ENCODE measurements around the gene YPEL2. TPM values are rescaled to one million over a fixed set of nuclear protein-coding genes. Genes with fewer than 3 reads are reported as not detected.
A peak's percentile ranks its signal among the peaks of the same experiment; 100 is the strongest.

The YPEL2 gene
- total and polyA plus RNA-seq, 2 of the 13 experiments (the other 11 are each of a cell fraction or from before 2014, with no cell fraction given): 8.5 to 21.1 TPM

GRCh38 chr17:59440757-59441463 is 109.5 kb downstream of the YPEL2 start (continued):
- TF ChIP-seq MNT (IDR thresholded peaks at IDR 0.05) (no peak), ONECUT2 (CRISPR knock-in tag; IDR thresholded peaks at IDR 0.05) (no peak), ZBTB42 (CRISPR knock-in tag; IDR thresholded peaks at IDR 0.05) (no peak), KAT8 (CRISPR knock-in tag; IDR thresholded peaks at IDR 0.05) (peak; percentile 73), MXD1 (CRISPR knock-in tag; IDR thresholded peaks at IDR 0.05) (no peak), ZNF280D (CRISPR knock-in tag; IDR thresholded peaks at IDR 0.05) (0 out of 2 replicates have a peak, but pooled peaks have one; percentile 25), RELA (CRISPR knock-in tag; IDR thresholded peaks at IDR 0.05) (no peak), ZNF17 (CRISPR knock-in tag; IDR thresholded peaks at IDR 0.05) (no peak), ZNF101 (CRISPR knock-in tag; IDR thresholded peaks at IDR 0.05; ENCODE audit: borderline replicate concordance, low read depth) (no peak), ZNF724P (CRISPR knock-in tag; IDR thresholded peaks at IDR 0.05; ENCODE audit: borderline replicate concordance) (no peak), E2F1 (CRISPR knock-in tag; IDR thresholded peaks at IDR 0.05) (no peak), SNAPC4 (CRISPR knock-in tag; IDR thresholded peaks at IDR 0.05) (no peak), DRAP1 (CRISPR knock-in tag; IDR thresholded peaks at IDR 0.05) (peak; percentile 34; the same call in 1 of the 2 replicates), ZNF354B (CRISPR knock-in tag; IDR thresholded peaks at IDR 0.05) (no peak), TRIM22 (IDR thresholded peaks at IDR 0.05) (no peak)
